ENCODE measurements around the gene PROSER1. TPM values are rescaled to one million over a fixed set of nuclear protein-coding genes. Genes with fewer than 3 reads are reported as not detected.
A peak's percentile ranks its signal among the peaks of the same experiment; 100 is the strongest.

PROSER1 gene
- total and polyA plus RNA-seq, 12 donors, result 7.8 to 31.4 (median 18.2) TPM

DNA sequence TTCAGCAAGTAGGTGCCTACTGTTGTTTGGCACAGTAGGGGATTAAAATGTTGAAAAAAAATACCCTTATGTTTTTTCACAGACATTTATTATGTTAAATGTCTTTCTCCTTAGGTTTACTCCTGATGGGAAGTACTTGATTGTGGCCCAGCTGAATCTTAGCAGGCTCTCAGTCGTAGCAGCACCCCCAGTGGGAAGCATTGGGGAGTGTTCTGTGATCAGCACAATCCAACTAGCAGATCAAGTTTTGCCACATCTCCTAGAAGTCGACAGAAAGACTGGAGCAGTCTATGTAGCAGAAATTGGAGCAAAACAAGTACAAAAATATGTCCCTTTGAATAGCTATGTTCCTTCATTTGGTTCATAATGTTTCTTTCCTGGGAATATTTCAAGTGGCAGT, 9.7 kb upstream of the PROSER1 start:
- Histone ChIP-seq H3K27me3 (no peaks in the 10 kb centered on the region), H3K27ac (no peak overlapping the region), H3K9me3 (replicated peaks in 1 of 3) (no peaks in the 10 kb centered on the region), H3K4me3 (no peak overlapping the region), H3K4me1 (replicated peaks in 1 of 2) (no peaks in the 10 kb centered on the region), H3K36me3 (replicated peaks in 1 of 2) (peaks cover 0 to 5% of the 10 kb centered on the region in 2 donors)
- TF ChIP-seq POLR2A (IDR thresholded peaks at IDR 0.05), result no peak
- TF ChIP-seq, protein P1, sequence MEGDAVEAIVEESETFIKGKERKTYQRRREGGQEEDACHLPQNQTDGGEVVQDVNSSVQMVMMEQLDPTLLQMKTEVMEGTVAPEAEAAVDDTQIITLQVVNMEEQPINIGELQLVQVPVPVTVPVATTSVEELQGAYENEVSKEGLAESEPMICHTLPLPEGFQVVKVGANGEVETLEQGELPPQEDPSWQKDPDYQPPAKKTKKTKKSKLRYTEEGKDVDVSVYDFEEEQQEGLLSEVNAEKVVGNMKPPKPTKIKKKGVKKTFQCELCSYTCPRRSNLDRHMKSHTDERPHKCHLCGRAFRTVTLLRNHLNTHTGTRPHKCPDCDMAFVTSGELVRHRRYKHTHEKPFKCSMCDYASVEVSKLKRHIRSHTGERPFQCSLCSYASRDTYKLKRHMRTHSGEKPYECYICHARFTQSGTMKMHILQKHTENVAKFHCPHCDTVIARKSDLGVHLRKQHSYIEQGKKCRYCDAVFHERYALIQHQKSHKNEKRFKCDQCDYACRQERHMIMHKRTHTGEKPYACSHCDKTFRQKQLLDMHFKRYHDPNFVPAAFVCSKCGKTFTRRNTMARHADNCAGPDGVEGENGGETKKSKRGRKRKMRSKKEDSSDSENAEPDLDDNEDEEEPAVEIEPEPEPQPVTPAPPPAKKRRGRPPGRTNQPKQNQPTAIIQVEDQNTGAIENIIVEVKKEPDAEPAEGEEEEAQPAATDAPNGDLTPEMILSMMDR (IDR thresholded peaks at IDR 0.05), result no peak
- DNase-seq, result no peak
- intact Hi-C loops (cut with DNase I), result no loop called here
- WGBS, 4 donors, result 49 to 62% (median 51%) methylated on average over 2 of the region's 2 CpGs

DNA sequence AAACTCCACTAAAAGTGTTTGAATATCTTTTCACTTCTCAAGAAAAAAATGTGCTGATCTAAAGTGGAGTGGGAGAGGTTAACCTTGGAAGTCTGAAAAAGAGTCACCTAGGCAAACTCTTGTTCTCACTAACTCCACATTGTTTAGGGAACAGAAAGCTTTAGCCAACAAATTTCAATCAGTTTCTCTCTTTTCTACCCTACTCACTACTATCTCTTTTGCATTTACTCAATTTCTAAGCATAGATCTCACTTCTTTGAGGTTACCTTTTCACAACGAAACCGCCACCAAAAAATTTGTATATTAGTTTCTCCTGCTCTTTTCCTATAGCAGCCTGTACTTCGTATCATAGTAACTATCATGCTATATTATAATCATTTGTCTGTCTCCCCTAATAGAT, 6.6 kb upstream of the PROSER1 start:
- Histone ChIP-seq H3K27ac (no peak overlapping the region), H3K36me3 (replicated peaks in 1 of 2) (peaks cover 0 to 5% of the 10 kb centered on the region in 2 donors), H3K27me3 (no peaks in the 10 kb centered on the region), H3K4me3 (no peak overlapping the region), H3K9me3 (replicated peaks in 1 of 3) (no peaks in the 10 kb centered on the region), H3K4me1 (replicated peaks in 1 of 2) (peaks cover 0 to 21% of the 10 kb centered on the region in 2 donors)
- intact Hi-C loops (cut with DNase I), result no loop called here
- no peak for DNase-seq
- TF ChIP-seq POLR2A (IDR thresholded peaks at IDR 0.05), result no peak
- TF ChIP-seq, protein P1 (IDR thresholded peaks at IDR 0.05), result no peak
- WGBS, 4 donors, result 95 to 98% (median 97%) methylated on average over 3 of the region's 3 CpGs

DNA sequence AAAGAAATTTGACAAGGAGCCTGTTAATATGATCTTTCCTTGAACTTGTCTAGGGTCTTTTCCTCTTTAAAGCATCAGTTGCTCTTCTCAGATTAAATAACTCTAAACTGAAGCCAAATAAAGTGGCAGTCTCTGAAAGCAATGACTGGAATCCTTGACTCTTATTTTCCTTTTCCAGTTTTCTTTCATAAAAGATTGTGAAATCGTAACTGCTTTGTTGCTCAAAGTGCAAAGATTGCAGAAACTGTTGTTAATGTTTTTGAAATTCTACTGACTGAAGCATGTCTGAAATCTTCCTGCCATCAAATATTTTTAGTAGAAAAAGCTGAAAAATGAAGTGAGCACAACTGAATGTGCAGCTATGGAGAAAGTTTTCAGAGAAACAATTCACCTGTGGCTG, 2.3 kb upstream of the PROSER1 start:
- no peak overlapping the region for H3K4me3 ChIP-seq
- peaks cover 15 to 47% of the 10 kb centered on the region in 2 donors for H3K4me1 ChIP-seq (replicated peaks in 1 of 2)
- TF ChIP-seq, protein P1 (IDR thresholded peaks at IDR 0.05), result no peak
- no peak for TF ChIP-seq POLR2A (IDR thresholded peaks at IDR 0.05)
- intact Hi-C loops (cut with DNase I), result no loop called here
- no peaks in the 10 kb centered on the region for H3K9me3 ChIP-seq (replicated peaks in 1 of 3)
- 44 to 61% (median 48%) methylated on average over 1 of the region's 1 CpG for WGBS, 4 donors
- H3K36me3 ChIP-seq (replicated peaks in 1 of 2), result peaks cover 0 to 5% of the 10 kb centered on the region in 2 donors
- H3K27ac ChIP-seq, result peak overlapping the region in 1 of 5 donors; percentile 37
- DNase-seq, result no peak
- no peaks in the 10 kb centered on the region for H3K27me3 ChIP-seq

DNA sequence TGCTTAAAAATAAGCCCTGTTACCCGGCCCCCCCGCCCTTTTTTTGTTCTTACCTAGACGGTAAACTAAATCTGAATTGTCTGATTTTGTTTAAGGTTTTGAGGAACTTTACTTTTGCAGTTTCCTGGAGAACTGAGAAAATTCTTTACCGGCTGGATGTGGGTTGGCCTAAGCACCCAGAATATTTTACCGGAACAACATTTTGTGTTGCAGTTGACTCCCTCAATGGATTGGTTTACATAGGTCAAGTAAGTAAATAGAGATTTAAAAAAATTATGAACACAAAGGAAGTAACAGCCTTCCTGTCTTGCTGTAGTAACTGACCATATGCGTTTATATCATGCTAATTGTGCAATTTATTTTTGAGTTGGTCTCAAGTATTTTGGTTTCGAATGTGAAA, 1.2 kb upstream of the PROSER1 start:
- no peaks in the 10 kb centered on the region for H3K27me3 ChIP-seq
- H3K4me3 ChIP-seq, result peak overlapping the region in 1 of 4 donors; percentile 87
- DNase-seq, result no peak
- 22 to 28% (median 25%) methylated on average over 7 of the region's 7 CpGs for WGBS, 4 donors
- H3K36me3 ChIP-seq (replicated peaks in 1 of 2), result no peaks in the 10 kb centered on the region
- peak overlapping the region in 4 of 5 donors; percentile 47 to 86 (median 77) for H3K27ac ChIP-seq
- TF ChIP-seq, protein P1 (IDR thresholded peaks at IDR 0.05), result no peak
- no peak for TF ChIP-seq POLR2A (IDR thresholded peaks at IDR 0.05)
- no peaks in the 10 kb centered on the region for H3K9me3 ChIP-seq (replicated peaks in 1 of 3)
- peaks cover 15 to 59% of the 10 kb centered on the region in 2 donors for H3K4me1 ChIP-seq (replicated peaks in 1 of 2)
- intact Hi-C loops (cut with DNase I), result no loop called here

Measured in adrenal gland (tissue), 12 donors.